HG03280 (cell line): ENCODE results near the gene DENND1C.
"Not testable (repeated sequence)": the region's sequence is repeated elsewhere in the genome, so short reads cannot be mapped to it uniquely, and the experiment has no call there.

ENCODE experiments used
- ATAC-seq: cut with Tn5 transposase; IDR thresholded peaks from one replicate; pipeline ENCODE4 v1.9.1; 2021; ENCODE audit warnings: mild to moderate bottlenecking, moderate library complexity; ENCODE audit not compliant: unreplicated experiment

Gene DENND1C

GRCh38 chr19:6457958-6458694 lies 23.5 kb downstream of the DENND1C start:
- ATAC-seq = no peak

GRCh38 chr19:6455924-6456323 lies 25.7 kb downstream of the DENND1C start:
- ATAC-seq = no peak

- ATAC-seq = no peak
These were observed 27.5 kb downstream of the DENND1C start for GRCh38 chr19:6453951-6454565.

- no peak for ATAC-seq
These were observed 28.7 kb downstream of the DENND1C start for GRCh38 chr19:6452899-6453298.

GRCh38 chr19:6452223-6452614 lies 29.4 kb downstream of the DENND1C start:
- ATAC-seq = no peak

- ATAC-seq = no peak
These were observed 29.9 kb downstream of the DENND1C start for GRCh38 chr19:6451583-6452222.

- ATAC-seq = no peak
These were observed 31.4 kb downstream of the DENND1C start for GRCh38 chr19:6450166-6450565.

- no peak for ATAC-seq
These were observed 33.5 kb downstream of the DENND1C start for GRCh38 chr19:6448045-6448444.

GRCh38 chr19:6446452-6446851 lies 35.1 kb downstream of the DENND1C start:
- no peak for ATAC-seq

- ATAC-seq = no peak
These were observed 37.6 kb downstream of the DENND1C start for GRCh38 chr19:6443986-6444385.

- ATAC-seq = no peak
These were observed 39.4 kb downstream of the DENND1C start for GRCh38 chr19:6442087-6442688.

GRCh38 chr19:6440905-6441304 lies 40.7 kb downstream of the DENND1C start:
- ATAC-seq = no peak

- ATAC-seq = no peak
These were observed 41.8 kb downstream of the DENND1C start for GRCh38 chr19:6439743-6440142.

- no peak for ATAC-seq
These were observed 47.9 kb downstream of the DENND1C start, which contains the start of gene SLC25A41 for GRCh38 chr19:6433663-6434062. SLC25A41 (minus strand) TSS chr19:6433763; CDS start chr19:6433693, 70 bp downstream.

GRCh38 chr19:6433165-6433564 lies 48.4 kb downstream of the DENND1C start:
- ATAC-seq = no peak

- ATAC-seq = no peak
These were observed 49.7 kb downstream of the DENND1C start for GRCh38 chr19:6431891-6432290.

GRCh38 chr19:6429419-6430221 lies 52.0 kb downstream of the DENND1C start:
- ATAC-seq = no peak

- ATAC-seq = not testable (repeated sequence)
These were observed 52.7 kb downstream of the DENND1C start for GRCh38 chr19:6428692-6429418.

- no peak for ATAC-seq
These were observed 54.5 kb downstream of the DENND1C start for GRCh38 chr19:6427131-6427530.
